Measurements from ENCODE around the gene PPP1R16B.

DNA sequence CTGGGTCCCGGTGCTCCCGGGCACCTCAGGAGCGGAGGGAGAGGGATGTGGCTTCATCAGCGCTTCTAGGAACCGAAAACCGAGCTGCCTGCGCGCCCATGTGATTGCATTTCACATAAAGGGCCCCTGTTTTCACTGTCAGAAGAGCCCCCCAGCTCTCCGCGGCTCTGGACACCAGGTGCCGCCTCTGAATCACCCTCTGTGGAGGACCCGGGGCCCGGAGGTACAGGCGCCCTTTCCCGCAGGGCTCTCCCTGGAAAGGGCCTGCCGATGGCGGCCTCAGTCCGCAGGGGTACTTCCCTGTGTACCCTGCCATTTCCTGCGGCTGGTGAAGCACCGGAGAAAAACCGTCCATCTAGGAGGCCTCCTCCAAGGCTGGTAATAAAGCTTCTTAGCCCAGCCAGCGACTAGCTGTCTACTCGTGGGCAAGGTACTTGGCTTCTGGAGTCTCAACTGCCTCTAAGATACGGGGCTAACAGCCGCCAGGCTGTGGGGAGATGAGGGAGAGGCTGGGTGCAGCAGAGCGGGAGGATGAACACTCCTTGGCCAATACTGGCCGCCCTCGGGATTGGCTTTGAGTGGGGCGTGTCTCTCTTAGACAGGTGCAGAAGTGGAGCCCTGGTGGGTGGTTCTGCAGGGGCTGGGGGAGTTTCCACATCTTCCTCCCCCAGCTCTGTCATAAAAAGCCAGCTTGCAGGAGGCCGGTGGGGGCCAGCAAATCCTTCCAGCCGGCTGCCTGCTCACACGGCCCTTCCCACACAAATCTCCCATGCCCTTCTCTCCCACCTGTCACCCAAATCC is 1.6 kb downstream of the PPP1R16B start:
- TF ChIP-seq POLR2A (IDR thresholded peaks at IDR 0.05), result no peak
- TF ChIP-seq, protein P1, sequence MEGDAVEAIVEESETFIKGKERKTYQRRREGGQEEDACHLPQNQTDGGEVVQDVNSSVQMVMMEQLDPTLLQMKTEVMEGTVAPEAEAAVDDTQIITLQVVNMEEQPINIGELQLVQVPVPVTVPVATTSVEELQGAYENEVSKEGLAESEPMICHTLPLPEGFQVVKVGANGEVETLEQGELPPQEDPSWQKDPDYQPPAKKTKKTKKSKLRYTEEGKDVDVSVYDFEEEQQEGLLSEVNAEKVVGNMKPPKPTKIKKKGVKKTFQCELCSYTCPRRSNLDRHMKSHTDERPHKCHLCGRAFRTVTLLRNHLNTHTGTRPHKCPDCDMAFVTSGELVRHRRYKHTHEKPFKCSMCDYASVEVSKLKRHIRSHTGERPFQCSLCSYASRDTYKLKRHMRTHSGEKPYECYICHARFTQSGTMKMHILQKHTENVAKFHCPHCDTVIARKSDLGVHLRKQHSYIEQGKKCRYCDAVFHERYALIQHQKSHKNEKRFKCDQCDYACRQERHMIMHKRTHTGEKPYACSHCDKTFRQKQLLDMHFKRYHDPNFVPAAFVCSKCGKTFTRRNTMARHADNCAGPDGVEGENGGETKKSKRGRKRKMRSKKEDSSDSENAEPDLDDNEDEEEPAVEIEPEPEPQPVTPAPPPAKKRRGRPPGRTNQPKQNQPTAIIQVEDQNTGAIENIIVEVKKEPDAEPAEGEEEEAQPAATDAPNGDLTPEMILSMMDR (IDR thresholded peaks at IDR 0.05), result no peak

Measured in right lobe of liver (tissue), 4 donors.